ENCODE data around the gene BUD23.

GRCh38 chr7:73645643-73646174, 37.7 kb upstream of the BUD23 start:
- TF ChIP-seq CTCF (IDR thresholded peaks at IDR 0.05) (no peak), POLR2A (IDR thresholded peaks at IDR 0.05) (no peak)
